MV-4-11 (cell line): Measurements from ENCODE around the gene GEMIN4.

Source experiments
- DNase-seq: peaks from one replicate; lab custom pipeline; 2025; lab: John Stamatoyannopoulos, UW

GEMIN4 gene

GRCh38 chr17:742147-742793 lies 9.8 kb downstream of the GEMIN4 start:
- peak; percentile 20 for DNase-seq

- DNase-seq = peak; percentile 92
These were observed 11.6 kb downstream of the GEMIN4 start for GRCh38 chr17:740240-741017.

- no peak for DNase-seq
These were observed 14.4 kb downstream of the GEMIN4 start for GRCh38 chr17:737561-738113.

GRCh38 chr17:733743-734142 lies 18.3 kb downstream of the GEMIN4 start:
- DNase-seq = no peak

- no peak for DNase-seq
These were observed 19.0 kb downstream of the GEMIN4 start for GRCh38 chr17:732902-733720.

DNA sequence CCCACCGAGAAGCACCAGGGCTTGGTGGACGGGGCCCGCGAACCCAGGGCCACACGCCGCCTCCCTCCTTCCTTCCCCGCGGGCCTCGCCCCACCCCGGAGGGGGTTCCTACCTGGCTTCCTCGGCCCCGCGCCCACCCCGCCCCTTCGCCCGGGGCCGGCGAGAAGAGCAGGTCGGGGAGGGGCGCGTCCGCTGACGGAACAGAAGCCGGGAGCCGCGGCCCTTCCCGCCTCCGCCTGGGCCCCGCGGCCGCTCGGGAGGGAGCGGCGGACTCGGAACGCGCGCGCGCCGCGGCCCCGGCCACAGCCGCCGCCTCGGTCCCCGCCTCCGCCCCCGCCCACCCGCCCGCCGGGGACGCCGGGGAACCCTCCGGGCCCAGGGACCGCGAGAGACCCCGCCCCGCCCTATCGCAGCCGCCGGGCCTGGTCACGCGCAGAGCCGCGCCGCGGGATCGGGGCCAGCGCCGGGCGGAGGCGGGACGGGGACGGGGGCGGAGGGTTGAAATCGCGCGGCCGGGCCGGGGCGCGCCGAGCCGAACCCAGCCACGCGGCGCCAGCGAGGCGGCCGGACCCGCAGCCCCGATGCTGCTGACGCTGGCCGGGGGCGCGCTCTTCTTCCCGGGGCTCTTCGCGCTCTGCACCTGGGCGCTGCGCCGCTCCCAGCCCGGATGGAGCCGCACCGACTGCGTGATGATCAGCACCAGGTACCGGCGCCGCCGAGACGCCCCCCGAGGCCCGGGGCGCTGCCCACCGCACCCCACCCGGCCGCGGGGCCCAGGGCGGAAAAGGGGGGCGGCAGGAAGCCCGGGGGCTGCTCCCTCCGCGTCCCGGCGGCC lies 19.8 kb downstream of the GEMIN4 start, which contains the start of gene TLCD3A:
Gene TLCD3A, plus strand, starts transcription at position 530 of the 835 bp plus-strand sequence. Its CDS starts 52 bp downstream, at position 582.
- DNase-seq = no peak

GRCh38 chr17:731644-732066 lies 20.4 kb downstream of the GEMIN4 start:
- no peak for DNase-seq

DNA sequence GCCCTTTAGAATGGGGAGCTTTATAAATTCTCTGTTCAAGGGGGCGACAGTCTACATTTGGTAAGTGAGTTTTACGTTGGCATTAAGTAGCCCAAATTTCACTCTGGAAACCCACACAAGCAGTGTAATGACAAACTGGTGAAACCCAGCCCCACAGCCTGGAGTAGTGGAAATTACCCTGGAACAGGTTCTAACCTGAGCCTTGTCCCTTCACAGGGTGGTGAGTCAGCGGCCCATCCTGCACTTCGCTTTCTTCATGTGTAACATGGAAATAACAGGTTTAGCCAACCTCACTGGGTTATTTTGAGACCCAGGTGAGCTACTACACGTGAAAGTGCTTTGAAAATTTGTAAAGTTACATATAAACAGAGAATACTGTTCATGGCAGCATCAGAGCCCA lies 23.2 kb downstream of the GEMIN4 start:
- DNase-seq = no peak

DNA sequence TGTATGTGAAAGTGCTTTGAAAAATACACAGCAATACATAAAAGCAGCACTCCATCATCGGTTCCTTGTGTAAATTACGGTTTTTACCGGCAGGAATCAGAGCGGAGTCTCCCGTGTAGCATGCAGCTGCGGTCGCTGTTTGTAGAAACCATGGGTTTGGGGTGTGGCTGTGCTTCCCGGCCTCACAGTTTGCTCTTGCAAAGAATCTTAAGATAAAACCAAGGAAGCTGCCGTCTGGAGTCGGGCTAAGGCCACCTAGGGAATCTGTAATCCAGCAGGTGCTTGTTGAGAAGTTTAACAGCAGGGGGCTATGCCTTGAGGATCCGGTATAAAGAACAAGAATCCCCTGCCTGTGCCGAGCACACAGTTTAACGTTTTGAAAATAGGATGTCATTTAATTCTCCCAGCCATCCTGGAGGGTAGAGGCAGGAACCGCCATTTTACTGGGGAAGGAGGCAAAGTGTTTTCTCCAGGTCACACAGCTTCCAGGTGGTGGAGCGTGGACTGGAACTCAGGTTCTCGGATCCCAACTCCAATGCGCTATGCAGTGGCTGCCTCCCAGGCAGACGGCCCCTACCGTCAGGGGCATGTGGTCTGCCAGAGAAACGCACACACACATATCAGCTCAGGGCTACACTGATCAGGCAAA lies 25.7 kb downstream of the GEMIN4 start:
- no peak for DNase-seq

DNA sequence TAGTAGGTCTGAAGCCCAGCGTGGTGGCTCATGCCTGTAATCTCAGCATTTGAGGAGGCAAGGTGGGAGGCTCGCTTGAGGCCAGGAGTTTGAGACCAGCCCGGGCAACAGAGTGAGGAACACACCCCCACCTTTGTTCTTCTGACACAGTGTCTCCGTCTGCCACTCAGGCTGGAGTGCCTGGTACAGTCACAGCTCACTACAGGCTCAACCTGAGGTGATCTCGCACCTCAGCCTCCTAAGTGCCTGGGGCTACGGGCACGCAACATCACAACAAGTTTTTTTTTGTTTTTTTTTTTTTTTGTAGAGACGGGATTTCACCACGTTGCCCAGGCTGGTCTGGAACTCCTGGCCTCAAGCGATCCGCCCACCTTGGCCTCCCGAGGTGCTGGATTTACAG lies 26.3 kb downstream of the GEMIN4 start:
- DNase-seq = no peak

- no peak for DNase-seq
These were observed 27.0 kb downstream of the GEMIN4 start for GRCh38 chr17:725084-725483.

GRCh38 chr17:721540-721937 lies 30.5 kb downstream of the GEMIN4 start:
- no peak for DNase-seq

DNA sequence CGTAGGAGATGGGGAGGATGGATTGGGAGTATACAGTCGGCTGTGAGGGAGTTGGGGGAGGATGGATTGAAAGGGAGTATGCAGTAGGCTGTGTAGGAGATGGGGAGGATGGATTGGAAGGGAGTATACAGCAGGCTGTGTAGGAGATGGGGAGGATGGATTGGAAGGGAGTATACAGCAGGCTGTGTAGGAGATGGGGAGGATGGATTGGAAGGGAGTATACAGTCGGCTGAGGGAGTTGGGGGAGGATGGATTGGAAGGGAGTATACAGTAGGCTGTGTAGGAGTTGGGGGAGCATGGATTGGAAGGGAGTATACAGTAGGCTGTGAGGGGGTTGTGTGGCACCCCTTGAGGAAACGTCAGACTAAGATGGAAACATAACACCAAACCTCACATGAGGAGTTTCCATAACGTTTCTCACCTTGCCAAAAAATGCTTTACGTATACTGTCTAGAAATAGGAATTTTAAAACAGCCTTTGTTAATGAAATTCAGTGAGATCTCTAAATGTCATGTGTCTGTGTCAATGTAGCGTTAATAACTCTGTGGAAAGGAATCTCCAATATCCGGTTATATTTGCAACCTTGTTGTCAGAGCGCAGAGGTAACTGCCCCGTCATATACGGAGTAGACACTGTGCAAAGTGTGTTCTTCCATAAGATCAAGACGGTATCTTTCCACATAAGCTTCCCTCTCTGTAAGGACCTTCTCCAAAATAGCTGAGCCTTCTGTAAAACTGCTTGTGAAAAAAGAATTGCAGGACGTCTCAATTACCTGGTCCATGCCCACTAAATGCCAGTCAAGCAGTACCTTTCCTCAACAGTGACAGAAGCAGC lies 31.1 kb downstream of the GEMIN4 start:
- DNase-seq = no peak

DNA sequence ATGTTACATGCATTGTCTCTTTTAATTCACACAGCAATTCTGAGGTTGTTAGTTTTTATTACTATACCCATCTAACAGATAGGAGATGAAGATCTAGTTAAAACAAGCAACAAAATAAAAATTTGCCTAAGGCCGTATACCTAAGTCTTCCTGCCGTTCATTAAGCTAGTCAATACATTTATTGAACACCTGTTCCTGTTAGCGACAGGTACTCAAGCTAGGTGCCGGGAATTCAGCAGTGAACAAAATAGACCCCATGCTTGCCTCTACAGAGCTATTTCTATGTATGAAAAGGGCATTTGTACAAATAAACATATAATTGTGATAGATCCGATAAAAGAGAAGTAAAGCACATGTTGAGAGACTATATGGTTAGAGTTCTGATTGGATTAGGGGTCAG lies 34.0 kb downstream of the GEMIN4 start:
- no peak for DNase-seq

- DNase-seq = no peak
These were observed 43.9 kb downstream of the GEMIN4 start for GRCh38 chr17:708132-708531.

DNA sequence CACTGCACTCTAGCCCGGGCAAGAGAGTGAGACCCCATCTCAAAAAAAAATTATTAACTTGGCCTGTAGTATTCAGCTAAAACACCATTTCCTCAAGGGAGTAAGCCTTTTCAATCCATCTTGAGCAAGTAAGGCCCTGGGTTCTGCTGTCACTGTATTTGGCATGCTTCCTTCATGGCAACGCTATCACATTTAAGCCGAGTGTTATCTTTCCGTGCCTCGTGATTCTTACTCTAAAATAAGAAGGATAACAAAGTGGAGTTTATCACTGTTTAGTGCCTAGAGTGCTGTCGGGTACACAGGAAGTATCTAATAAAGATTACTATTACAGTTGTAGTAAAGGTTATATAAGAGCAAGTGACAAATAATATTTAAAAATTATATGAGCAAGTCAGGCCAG lies 46.2 kb downstream of the GEMIN4 start:
- DNase-seq = no peak

DNA sequence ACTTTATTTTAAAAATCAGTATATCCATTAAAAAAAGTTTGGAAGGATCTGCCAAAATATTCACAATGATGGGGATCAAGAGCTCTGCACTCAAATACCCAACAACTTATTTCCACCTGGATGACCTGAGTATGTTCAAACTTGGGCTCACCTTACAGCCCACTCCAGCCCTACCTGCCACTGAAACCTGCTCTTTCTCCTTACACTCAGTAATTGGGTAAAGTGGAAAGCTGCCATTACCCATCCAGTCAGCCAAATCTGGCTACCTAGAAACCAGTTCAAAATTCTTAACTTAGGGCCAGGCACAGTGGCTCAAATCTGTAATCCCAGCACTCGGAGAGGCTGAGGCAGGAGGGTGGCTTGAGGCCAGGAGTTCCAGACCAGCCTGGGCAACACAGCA lies 47.1 kb downstream of the GEMIN4 start:
- no peak for DNase-seq

DNA sequence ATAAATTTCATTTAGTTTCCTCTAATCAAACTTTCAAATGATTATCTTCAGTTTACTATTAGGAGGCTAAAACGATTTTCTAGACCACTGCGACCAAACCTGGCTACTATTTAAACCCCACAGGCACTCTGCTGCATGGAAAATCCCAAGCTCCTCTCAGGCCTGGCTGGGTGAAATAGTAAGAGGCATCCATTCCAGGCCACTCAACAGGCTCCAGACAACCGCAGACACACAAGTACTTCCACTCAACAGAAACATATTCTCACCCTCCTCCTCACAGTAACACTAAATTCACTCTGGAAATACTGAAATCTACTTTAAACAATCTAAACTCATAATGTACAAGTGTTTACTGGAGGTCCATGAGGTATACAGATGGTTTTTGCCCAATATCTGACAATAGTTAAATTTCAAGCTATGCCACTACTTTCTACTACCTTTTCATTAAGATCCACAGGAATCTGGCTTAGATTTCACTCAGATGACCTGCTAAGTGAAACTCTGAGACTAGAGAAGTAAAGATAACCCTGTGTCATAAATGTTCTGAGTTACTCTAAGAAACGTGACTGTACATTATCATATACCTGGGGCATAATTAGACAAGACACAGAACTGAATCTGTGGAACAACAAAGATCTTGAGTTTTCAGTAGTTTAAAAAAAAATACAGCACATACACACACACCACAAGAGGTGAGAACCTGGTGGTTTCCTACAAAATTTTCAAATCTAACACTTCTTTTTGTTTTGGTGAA lies 47.8 kb downstream of the GEMIN4 start:
- DNase-seq = no peak
